HG03045 (cell line): ENCODE data around the gene PRKCE.
A peak's percentile ranks its signal among the peaks of the same experiment; 100 is the strongest.

Experiments used
- ATAC-seq: cut with Tn5 transposase; IDR thresholded peaks from one replicate; pipeline ENCODE4 v1.9.1; 2021; ENCODE audit warnings: mild to moderate bottlenecking, moderate library complexity; ENCODE audit not compliant: unreplicated experiment

Gene PRKCE

DNA sequence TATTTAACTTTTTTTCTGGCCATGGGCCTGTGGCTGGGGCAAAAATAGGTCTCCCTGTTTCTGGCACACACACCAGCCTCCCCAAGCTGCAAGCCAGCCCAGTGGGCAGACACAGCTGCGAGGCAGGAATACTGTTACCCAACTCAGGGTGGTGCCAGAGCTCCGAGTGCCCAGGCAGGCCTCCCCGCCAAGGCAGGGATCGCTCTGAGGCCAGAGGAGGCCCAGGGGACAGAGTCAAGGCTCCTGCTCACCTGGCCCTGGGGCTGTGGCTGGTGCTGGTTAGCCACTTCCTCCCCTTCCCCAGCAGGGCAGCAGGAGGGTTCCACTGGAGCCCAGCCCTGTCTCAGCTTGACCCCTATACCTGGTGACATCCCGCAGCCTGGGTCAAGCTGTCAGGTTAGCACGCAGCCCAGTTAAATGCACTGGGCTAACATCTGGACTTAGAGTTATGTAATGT is 578.7 kb downstream of the PRKCE start:
- ATAC-seq: peak; percentile 50

DNA sequence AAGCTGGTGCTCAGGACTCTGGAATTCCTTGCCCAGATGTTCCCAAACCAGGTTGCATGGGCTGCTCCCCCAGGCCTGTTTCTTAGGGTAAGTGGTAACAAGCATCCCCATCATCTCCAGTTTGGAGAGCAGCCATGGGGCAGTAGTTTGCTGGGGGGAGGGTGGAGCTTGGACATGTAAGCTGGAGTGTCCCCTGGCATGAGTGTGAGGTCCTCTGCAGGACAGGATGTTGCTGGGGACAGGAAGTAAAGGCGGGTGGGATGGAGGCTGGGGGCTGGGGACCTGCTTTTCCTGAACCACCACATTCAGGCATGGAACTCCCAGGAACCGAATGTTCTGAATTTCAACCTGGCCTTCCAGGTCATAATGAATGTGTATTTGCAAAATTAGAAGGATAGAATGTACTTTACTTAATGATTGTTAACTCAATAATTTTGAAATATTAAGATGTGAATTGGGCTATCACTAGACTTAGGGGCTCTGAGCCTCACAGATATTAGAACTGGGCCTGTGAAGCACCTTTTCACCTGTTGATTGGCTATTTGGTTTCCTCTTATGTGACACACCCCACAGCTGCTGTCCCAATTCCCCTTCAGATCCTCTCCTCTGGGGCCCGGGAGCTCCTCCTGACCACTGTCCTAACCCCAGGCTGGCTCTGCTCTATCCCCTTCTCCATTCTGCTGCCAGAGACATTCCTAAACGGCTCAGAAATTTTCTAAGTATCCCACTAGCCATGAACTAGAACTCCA is 579.4 kb downstream of the PRKCE start:
- ATAC-seq: no peak

DNA sequence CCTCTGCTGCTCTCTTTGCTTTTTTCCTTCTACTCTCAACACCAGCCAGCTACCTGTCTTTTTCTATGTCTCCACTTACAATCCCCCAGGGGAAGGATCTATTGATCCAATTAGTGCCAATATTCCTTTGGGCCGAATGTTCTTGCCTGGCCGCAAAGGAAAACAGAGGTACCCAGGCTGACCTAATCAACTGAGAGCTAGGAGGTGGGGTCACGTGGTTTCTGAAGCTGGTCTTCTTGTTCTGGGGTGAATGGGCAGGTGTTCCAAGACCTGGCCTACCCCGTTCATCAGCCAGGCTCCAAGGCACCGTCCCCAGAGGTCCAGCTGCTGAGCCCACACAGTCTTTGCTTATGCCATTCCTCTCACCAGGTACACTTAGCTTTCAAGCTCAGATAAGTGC is 580.2 kb downstream of the PRKCE start:
- no peak for ATAC-seq

DNA sequence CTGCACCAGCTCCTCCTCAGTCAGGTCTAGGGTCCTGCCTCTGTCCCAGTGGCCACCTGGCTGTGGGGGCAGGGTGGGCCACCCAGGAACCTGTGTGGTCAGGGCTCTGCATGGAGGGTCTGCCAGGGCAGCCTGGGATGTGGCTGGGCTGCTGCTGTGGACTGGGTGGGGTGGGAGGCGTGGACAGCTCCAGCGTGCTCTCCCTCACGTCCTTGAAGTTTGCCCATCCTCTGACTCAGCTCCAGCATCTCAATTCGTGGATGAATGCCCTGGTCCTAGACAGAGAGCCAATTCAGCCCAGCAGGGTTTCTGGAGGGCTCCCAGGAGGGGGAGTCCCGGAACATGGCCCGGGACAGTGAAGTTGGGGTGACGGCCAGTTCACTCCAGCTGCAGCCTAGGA is 581.4 kb downstream of the PRKCE start:
- no peak for ATAC-seq

DNA sequence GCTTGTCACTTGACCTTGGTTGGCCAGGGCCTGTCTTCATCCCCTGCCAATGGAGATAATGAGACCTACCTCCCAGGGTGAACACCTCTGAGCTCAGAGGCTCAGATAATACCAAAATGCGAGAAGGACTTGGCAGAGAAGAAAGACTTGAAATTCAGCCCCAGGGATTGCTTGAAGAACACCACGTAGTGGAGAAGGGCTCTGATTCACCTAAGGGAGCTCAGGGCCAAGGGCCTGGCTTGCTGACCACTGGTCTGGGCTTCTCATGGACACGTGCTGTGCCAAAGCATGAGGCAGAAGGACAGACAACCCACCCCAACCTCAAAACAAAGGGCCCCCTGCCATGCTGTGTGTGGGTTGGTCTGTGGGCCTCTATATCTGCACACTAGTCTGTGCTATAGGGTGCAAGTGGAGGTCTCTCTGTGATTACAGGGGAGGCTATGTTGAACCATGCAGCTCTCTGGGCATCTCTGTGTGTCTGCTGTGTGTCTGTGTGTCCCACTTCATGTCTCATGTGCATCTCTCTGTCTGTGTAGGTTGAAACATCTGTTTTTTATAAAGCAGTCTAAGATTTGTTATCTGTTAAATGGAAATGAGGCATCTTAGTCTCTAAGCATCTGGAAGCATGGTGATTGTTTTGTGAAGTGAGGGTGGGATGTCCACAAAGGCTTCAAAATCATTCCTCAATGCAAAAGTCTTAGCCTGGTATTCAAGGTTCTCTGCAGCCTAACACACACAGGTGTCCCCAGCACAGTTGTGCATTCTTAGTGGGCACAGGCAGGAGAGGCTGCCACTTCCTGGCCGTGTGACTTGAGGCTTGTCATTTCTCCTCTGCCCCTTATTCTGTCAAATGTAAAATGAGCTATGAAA is 584.8 kb downstream of the PRKCE start:
- ATAC-seq: no peak

DNA sequence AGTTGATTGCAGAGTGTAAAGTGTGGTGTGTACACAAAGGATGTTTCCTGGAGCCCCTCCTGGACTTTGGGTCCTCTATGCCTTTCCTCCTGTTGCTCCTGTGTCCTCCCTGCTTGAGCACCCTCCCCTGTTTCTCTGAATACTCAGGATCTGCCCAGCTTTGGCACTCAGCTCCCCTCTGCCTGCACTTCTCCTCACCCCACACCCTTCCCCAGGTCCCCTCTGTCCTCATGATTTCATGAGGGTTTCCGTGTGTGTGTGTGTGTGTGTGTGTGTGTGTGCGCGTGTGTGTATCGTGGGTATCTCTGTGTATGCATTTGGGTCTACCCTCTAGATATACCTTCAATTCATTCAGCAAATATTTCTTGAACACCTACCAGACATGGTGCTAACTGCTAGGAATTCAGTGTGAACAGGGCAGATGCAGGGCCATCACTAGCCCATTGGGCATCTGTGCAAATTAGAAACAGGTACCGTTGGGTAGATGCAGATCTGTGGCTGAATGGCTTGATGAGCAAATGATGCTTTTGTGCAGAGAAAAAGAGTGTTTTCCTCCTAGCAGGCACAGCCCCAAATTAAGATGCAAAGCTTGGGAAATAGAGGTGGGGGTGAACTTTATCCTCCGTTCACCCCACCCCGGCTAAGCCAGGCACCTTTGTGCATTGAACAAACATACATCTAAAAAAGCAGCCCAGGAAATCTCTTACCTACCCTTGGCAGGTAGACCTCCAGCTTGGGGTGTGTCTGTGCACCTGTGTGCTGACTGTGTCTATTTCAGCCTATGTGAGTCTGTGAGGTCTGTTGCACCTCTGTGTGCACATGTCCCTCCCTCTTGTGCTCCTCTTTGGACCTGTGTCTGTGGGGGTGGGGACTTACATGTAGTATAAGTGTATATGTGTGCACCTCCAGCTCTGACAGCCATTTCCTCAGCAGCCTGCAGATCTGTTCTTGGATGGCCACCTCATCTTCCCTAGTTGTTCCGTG is 585.7 kb downstream of the PRKCE start:
- no peak for ATAC-seq
